ENCODE results near the gene GRID2. TPM values are rescaled to one million over a fixed set of nuclear protein-coding genes. Genes with fewer than 3 reads are reported as not detected.

Gene GRID2
- total RNA-seq, 1 donor from 2014 or later = not detected

DNA sequence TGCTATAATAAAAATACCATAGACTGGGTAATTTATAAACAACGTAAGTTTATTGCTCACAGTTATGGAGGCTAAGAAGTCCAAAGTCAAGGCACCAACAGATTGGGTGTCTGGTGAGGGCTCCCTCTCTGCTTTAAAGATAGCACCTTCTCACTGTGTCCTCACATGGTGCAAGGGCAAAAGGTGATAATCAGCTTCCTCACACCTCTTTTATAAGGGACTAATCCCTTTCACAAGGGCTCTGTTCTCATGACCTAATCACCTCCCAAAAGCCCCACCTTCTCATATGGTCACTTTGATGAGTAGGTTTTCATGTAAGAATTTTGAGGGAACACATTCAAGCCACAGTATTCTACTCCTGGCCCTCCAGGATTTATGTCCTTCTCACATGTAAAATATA, 883.1 kb downstream of the GRID2 start:
- no peak for DNase-seq (ENCODE audit: low read depth)

DNA sequence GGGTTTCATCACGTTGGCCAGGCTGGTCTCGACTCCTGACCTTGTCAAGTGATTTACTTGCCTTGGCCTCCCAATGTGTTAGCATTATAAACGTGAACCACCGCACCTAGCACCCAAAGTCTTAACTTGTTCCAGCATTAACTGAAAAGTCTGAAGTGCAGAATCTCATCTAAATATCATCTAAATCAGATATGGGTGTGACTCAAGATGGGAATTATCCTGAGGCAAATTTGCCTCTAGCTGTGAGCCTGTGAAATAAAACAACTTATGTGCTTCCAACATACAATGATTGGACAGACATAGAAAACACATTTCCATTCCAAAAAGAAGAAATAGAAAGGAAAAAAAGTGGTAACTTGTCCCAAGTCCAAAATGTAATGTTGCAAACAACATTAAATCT, 883.7 kb downstream of the GRID2 start:
- DNase-seq (ENCODE audit: low read depth) = no peak

DNA sequence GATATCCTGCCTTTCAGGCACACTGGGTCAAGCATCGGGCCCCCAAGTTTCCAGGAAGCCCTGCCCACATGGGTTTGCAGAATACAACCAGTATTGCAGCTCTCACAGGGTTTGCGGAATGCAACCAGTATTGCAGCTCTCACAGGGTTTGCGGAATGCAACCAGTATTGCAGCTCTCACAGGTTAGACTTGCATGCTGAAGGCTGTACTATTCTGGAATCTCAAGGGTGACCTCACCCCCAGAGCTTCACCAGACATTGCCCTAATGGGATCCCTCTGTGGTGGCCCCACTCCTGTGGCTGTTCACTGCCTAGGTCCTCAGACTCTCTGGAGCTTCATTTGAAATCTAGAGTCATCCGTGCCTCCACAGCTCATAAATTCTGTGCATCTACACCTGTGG, 884.1 kb downstream of the GRID2 start:
- no peak for DNase-seq (ENCODE audit: low read depth)

DNA sequence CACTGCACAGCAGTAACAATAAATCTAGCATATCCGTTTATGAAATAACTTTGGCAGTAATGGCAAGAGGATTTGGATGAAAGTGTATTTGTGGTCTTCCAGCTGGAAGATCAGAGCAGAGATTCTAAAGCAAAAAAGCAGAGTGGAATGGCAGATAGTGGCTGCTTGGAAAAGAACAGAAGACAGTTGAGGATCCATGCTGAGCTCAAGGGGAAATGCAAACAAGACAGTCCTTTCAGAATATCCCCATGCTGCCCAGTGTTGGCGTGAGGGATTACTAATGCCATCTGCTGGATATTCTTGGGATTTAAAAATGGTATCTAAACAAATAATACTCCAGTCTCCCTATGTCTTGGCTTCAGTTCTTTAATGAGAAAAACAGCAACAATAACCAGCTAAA, 895.7 kb downstream of the GRID2 start:
- peak; percentile 51 for DNase-seq (ENCODE audit: low read depth)

DNA sequence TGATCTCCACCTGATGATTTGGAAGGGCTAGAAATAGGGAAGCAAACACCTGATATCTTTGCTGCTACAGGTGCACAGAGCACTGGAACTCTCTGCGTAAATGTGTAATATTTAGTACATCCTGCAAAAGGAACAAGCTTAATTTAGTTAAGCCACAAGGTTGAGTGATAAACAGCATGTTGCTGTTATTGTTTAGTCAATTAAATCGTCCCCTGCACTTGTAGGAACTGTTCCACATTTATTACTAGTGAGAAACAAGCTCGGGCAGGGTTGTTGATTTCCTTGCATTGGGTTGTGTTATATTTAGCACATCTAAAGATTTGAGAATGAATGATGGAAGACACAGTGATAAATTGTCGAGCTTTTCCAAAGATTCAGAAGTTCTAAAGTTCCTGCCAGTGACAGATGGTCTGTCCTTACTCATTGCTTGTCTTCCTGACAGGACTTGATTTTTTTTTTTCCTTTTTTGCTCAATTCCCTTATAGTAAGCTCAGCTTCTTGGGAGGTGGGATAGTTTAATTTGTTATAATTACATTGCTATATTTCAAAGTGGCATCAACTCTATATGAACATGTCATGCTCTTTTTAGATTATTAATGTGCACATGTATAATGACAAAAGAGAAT, 897.8 kb downstream of the GRID2 start:
- DNase-seq (ENCODE audit: low read depth) = no peak

DNA sequence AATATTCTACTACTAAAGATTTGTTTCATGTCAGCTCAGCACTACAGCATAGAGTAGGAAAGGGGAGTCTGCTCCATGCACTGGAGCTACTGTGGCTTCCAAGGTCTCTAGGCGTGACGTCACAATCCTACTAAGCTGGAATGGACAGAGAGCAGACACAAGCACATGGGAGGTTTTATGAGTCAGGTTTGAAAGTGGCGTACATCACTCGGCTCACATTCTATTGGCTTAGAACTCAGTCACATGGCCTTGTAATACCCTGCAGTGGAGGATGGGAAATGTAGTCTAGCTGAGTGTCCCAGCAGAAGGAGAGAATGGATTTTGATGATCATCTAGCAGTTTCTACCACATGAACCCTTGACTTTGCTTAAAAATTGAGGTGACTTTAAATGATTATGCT, 899.9 kb downstream of the GRID2 start:
- DNase-seq (ENCODE audit: low read depth) = no peak

DNA sequence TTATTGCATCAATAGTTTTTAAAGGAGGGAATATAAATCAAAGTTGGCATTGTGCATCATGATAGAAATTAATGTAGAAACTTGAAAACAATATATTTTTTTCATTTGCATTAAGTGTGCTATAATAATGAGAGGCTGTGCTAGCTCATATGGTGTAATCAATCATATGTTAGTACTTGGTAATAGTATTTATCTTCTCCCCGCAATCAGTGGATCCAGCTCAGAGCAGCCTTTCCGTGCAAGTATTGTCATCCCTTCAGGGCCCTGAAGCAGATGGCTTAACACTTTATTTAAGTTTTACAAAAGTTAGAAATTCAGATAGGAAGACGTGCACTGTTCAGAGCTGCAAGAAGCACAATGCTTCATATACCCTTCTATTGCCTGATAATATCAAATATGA, 908.5 kb downstream of the GRID2 start:
- no peak for DNase-seq (ENCODE audit: low read depth)

DNA sequence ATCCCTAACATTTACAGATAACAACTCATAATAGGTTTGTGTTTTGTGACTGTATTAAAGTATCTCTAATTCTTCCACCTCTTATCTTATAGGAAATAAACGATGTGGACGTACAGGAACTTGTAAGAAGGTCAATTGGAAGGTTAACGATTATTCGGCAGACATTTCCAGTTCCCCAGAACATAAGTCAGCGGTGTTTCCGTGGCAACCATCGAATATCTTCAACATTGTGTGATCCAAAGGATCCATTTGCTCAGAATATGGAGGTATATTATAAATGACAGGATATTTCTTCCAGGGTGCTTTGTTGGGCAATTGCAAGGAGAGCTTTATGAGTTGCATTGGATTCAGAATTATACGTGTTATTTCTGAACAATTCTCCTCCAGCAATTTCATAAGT, 912.9 kb downstream of the GRID2 start:
- no peak for DNase-seq (ENCODE audit: low read depth)

DNA sequence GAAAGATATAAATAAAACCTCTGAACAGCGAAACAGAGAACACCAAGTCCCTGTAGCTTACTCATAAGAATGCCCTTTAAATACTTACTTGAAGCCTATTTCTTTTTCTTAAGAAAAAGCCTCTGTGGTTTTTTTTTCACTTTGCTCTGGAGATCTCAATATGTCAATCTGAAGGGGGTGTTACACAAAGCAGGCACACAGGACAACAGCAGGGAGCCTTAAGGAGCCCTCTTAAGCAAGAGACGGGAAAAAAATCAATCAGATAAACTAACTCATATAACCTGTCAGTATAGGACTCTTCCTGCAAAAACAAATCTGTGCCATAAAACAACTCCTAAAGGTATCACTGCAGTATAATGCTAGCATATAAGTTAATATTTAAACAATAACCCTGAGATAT, 913.7 kb downstream of the GRID2 start:
- DNase-seq (ENCODE audit: low read depth) = no peak

DNA sequence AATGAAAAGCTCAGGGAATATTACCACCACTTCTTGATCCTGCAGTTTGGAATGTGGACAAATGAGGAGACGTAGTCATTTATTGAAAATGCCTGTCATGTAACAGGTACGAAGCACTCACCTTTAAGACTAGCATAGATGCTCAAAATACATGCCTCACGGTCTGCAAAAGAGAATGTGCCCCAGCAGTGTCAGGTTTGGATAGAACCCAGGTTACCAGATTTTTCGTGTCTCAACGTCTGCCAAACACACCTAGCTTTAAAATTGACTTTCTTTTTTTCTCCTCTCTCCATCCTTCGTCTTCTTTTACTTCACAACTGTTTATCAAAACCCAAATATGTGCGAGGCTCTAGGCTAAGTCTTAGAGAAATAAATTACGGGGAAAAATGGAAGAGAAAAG, 918.0 kb downstream of the GRID2 start:
- no peak for DNase-seq (ENCODE audit: low read depth)

DNA sequence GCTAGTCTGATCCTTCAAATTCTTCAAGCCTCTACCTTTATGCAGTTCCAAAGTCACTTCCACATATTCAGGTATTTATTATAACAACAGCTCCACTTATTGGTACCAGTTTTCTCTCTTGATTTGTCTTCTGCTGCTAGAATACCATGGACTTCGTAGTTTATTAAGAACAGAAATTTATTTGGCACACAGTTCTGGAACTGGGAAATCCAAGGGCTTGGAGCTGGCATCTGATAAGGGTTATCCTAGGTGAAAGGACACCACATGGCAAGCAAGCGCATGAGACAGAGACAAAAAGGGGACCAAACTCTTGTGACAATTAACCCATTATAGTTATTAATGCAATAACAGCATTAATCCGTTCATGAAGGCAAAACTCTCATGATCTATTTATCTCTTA, 924.3 kb downstream of the GRID2 start:
- no peak for DNase-seq (ENCODE audit: low read depth)

DNA sequence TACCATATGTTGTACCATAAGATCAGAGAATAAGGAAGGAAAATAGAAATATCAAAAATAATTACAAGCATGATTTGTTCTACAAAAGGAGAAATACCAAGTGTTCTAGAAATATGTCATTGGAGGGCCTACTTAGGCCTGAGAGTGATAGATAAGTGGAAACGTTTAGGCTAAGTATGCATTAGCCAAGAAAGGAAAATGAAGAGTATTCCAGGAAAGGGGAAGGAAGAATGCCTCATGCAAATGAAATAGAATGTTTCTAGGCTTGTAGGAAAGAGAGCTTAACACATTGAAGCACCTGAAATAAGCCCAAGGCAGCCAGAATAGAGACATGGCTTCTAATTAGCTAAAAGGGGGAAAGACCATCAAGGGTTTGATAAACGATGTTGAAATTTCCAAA, 929.1 kb downstream of the GRID2 start:
- no peak for DNase-seq (ENCODE audit: low read depth)

DNA sequence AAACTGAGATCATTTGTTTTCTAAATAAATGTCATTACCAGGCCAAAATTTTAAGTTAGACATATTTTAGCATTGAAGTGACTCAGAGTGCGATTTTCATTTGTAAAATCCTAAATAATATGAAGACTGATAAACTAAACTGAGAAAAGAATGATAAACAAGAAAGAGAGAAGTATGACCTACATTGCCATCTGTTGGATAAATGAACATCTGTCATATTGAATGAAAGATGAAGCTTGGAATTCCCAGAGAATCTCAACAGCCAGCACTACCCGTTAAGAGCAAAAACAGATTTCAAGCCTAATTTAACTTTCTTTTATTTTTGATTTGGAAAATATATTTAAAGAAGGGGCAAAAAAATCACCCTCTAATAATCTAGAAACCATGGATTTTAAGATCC, 933.8 kb downstream of the GRID2 start:
- no peak for DNase-seq (ENCODE audit: low read depth)

DNA sequence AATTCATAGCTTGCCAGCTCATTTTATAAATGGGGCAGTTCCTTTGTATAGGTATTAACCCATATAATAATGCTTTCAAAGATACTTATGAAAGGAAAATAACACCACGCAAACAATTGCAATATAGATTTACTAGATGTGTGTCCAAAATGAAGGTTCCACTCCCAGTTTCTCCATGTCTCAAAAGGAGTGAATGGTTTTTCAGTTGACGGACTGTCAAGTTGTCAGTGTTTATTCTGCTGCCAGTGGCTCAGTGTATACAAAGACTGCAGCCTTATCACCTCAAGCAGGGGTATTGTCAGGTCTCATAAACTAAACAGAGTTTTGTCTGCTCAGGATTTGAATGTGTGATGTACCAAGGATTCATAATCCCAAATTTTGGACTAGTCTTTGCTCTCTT, 939.5 kb downstream of the GRID2 start:
- DNase-seq (ENCODE audit: low read depth) = no peak

DNA sequence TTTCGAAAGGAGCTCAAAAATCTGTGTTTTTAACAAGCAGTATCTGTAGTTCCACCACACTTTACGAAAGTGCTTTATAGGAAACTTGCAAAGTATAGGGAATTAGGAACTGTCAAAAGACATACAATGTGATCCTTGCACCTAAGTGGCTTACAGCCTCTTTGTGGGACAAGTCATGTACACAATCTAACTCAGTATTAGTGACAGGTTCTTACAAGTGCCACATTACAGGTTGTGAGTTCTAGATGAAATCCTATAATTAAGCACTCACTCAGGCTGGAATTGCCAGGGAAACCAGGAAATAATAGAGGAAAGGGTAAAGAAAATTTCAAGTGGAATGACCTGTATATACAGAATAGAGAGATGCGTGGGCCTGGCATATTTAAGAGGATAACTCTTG, 957.4 kb downstream of the GRID2 start:
- no peak for DNase-seq (ENCODE audit: low read depth)

DNA sequence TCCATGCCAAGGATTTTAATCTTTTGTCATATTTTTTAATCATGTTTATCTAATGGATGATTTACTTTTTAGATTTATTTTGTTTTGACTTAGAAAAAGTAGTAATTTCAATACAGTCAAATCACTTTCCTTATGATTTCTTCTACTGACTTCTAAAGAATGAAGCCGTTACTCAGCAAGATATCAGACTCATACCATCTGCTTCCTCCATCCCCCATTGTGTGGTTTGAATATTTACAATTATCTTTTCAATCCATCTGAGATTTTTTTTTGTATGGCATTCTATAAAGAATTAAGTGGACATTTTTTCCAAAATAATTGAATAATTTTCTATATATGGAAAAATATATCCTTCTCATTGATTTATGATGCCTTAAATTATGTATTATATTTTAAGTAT, 959.4 kb downstream of the GRID2 start:
- no peak for DNase-seq (ENCODE audit: low read depth)

DNA sequence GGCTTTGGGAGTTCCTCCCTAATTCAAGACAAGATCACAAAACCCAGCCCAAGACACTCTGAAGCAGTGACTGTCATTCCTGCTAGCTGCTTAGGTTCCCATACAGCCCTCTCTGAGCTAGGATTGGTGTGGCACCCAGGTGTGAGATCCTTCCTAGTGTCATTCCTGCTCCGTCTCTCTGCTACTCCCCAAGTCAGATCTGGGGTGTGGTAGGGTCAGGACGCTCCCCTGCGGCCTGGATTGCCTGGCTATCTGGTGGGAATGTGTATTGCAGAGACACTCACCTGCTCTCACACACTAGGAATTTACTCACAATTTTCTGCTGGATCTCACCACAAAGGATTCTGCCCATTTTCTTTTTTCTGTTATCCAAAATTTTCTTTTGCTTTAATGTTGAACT, 964.0 kb downstream of the GRID2 start:
- DNase-seq (ENCODE audit: low read depth) = no peak

DNA sequence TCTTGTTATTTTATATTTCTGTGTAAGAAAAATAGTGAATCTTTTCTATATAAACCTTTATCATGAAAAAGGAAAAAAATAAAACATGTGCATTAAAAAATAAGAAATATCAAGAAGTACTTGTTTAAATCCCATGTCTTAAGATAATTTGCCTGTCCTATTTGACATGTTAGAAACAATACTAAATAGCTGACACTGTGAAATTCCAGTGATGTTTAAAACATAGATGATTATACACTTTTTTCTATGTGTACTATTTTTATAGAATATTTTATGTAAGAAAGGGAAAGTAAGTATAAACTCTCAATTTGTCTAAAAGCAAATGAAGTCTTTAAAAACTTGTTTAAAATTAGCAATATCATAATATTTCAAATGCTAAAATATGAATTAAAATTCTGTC, 981.6 kb downstream of the GRID2 start:
- DNase-seq (ENCODE audit: low read depth) = no peak

DNA sequence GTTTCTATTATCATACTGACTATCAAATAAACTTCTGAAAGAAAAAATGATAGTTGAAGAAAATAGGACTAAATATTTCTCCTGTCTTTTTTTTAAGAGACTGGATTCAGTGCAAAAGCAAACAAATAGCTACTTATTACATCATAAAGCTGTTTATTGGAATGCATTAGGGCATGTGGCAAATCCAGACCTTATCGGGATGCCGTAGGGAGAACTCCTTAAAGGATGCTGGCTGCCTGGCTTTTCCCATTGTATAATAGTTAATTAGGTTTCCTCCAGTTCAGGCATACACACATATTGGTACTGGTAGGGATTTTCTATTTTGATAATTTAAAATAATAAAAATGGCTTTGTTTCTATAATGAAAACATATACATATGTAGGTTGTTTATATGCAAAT, 985.5 kb downstream of the GRID2 start:
- DNase-seq (ENCODE audit: low read depth) = no peak

DNA sequence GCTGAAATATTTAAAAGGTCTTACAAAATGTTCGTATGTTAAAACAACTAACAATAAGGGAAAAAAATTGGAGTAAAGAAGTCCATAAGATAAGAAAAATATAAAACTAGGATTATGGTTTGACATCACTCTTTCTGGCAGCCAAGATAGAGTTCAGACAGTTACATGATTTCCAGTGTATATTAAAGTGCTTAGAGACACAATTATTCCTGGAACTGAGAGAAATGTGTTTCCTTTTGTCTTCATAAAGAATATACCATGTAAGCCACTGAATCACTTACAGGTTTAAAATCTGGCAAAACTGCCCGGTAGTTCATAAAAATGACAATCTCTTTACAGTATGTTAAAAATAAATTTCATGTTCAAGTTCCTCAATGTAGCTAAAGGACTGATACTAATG, 986.1 kb downstream of the GRID2 start:
- no peak for DNase-seq (ENCODE audit: low read depth)

DNA sequence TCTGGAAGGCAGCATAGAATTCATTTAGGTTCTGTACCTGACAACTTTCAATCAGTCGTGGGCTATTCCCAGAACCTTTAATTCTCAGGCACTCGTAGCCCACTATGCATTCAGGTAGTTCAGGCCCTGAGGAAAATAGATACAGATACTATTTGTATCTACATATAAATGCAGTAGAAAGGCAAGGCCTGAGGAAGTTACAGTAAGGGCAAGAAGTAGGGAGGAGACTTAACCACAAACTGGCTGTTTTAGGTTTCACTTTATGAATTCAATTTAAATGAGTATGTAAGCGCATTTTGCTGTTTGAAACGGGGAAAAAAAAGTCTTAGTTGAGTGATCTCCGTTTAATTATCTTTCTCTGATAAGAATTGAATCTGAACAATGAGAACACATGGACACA, 995.4 kb downstream of the GRID2 start:
- no peak for DNase-seq (ENCODE audit: low read depth)

DNA sequence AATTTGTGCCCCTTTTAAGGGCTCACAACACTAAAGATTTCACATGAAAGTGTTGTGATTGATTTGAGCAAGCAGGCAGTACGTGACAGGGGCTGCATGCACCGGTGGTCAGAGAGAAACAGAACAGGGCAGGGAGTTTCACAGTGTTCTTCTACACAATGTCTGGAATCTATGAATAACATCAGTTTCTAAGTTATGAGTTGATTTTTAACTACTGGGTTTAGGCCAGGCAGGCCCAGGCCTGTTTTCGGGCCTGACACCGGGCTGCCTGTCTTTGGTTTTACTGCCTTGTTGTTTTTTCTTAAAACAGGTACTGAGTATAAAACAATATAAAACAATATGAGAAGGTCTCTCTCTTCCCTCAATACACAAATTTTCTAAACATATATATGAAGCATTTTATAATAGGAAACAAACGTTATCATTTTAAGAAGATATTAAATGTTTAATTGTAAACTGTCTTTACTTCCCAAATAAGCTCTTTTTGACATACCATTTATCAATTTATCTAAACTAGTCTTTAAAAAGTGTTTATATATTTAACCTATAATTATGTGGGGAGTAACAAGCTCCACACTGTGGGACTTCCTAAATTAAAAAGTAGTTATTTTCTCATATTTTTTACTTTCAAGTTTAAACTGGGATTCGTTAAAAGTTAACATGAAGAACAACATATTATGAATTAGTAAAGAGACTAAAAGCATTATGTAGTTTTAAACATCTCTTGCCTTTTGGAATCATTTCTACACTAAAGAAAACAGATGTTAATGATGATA, 997.2 kb downstream of the GRID2 start:
- peak; percentile 53 for DNase-seq (ENCODE audit: low read depth)

DNA sequence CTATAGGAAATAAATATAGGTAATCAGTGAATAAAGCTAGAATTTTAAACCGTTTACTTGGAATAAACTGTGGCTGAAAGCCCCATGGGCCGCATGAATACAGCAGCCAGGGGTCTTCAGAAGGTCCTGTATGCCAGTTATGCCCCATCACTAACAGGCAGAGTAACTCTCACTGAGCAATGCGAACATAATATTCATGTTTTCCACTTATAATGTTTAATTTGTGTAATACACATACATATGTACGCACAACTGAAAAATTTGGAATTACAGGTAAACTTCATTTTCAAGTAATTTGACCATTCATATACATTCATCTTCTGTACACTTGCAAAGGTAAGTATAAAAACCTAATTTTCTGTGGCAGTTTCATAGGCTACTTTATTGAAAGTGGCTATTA, 998.5 kb downstream of the GRID2 start:
- no peak for DNase-seq (ENCODE audit: low read depth)

DNA sequence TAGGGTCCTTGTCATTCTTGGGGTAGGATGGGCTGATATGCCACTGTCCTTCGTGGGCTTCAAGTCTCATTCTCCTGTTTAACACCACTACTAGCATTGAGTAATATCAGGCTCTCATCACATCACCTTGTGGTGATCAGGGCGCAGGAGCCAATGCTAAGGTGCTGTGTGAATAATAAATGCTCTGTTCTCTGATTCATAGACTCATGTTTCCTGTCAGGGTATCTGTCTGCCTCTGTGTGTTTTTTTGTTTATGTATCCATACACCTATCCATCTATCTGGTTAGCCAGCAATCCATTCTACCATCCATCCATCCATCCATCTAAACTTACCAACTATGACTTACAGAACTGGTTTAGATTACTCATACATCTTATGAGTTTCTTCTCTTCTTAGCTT, 999.7 kb downstream of the GRID2 start:
- DNase-seq (ENCODE audit: low read depth) = no peak
